Measurements from ENCODE around the gene FRMPD4. TPM values are rescaled to one million over a fixed set of nuclear protein-coding genes. Genes with fewer than 3 reads are reported as not detected.

FRMPD4 gene
- polyA plus RNA-seq, 1 donor: 0.19 TPM

DNA sequence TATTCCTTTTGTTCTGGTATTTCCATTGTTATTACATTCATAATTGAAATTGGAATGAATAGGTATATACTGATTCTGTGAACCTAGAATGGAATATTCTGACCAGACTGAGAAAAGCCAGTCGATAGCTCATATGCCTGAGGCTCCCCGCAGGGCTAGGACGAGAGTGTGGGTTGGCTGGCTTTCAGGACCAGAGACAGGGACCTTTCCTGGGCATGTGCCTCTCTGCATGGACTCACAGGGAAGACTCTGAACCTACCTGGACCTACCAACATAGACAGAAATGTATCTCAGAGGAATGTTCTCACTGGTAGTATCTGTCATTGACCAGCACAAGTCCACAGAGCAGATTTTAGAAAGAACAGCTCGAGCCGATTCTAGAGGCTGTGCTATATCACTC is 214.6 kb downstream of the FRMPD4 start:
- Histone ChIP-seq H3K9me3 (ENCODE audit: control insufficient read depth, low read depth, low read length) (no peaks in the 10 kb centered on the region), H3K4me1 (ENCODE audit: control insufficient read depth, insufficient read depth, low read length) (no peaks in the 10 kb centered on the region), H3K27ac (ENCODE audit: low read length) (no peak overlapping the region), H3K27me3 (ENCODE audit: control insufficient read depth, insufficient read depth, low read length) (no peaks in the 10 kb centered on the region), H3K4me3 (ENCODE audit: low read length) (no peak overlapping the region), H3K36me3 (ENCODE audit: control insufficient read depth, insufficient read depth, low read length) (no peaks in the 10 kb centered on the region)
- WGBS (ENCODE audit: insufficient coverage, low lambda C conversion rate): no CpG with 5 or more reads among the region's 5 CpGs
- no peak for DNase-seq

DNA sequence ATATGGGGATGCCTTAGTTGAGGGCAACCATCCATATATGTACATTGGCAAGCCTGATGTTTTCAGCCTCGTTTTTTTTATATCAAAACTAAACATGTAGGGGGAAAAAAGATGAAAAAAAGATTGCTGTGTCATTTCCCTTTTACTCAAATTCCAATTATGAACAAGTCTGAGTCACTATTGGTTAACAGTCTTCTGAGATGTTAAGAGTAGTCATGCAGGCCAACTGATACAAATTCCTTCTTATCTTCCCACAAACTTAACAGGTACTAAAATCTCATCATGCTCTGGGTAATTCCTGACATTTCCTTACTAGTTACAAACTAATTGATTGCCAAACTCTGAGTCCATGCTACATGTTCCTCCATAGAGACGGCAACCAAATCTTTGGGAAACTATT is 222.1 kb downstream of the FRMPD4 start:
- WGBS (ENCODE audit: insufficient coverage, low lambda C conversion rate): no CpG with 5 or more reads among the region's 2 CpGs

DNA sequence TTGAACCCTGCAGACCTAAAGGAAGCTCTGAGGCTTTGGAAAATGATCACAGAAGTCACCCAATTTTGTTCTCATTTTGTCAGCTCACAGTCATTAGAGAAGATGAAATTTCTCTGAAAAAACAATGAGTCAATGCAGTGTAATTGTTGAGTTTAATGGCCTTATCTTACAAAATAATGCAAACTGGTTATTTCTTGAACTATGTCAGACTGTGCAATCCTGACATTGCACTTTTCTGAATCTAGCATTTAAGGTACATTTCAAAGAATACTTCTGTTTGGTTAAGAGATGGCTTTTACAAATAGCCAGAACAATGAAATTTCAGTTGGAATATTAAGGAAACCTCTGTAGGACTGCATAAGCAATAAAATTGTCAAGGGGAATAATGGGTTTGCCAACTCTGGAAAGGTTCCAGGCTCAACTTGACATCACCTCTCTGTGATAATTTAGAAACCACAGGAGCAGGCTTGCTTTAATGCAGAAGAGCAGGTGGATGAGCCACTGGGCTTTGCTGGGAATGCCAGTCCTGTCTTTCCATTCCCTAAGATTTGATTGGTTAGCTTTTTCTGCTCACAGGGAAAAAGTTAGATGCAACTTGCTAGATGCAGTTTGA is 222.8 kb downstream of the FRMPD4 start:
- no peak overlapping the region for H3K27ac ChIP-seq (ENCODE audit: low read length)
- H3K4me3 ChIP-seq (ENCODE audit: low read length): no peak overlapping the region
- no peak for DNase-seq
- H3K27me3 ChIP-seq (ENCODE audit: control insufficient read depth, insufficient read depth, low read length): no peaks in the 10 kb centered on the region
- no peaks in the 10 kb centered on the region for H3K9me3 ChIP-seq (ENCODE audit: control insufficient read depth, low read depth, low read length)
- no peaks in the 10 kb centered on the region for H3K4me1 ChIP-seq (ENCODE audit: control insufficient read depth, insufficient read depth, low read length)
- H3K36me3 ChIP-seq (ENCODE audit: control insufficient read depth, insufficient read depth, low read length): no peaks in the 10 kb centered on the region

More for the DNA sequence above, 222.1 kb downstream of the FRMPD4 start:
- no peak overlapping the region for H3K4me3 ChIP-seq (ENCODE audit: low read length)
- H3K27me3 ChIP-seq (ENCODE audit: control insufficient read depth, insufficient read depth, low read length): no peaks in the 10 kb centered on the region
- no peak overlapping the region for H3K27ac ChIP-seq (ENCODE audit: low read length)
- H3K9me3 ChIP-seq (ENCODE audit: control insufficient read depth, low read depth, low read length): no peaks in the 10 kb centered on the region
- DNase-seq: no peak
- H3K36me3 ChIP-seq (ENCODE audit: control insufficient read depth, insufficient read depth, low read length): no peaks in the 10 kb centered on the region
- H3K4me1 ChIP-seq (ENCODE audit: control insufficient read depth, insufficient read depth, low read length): no peaks in the 10 kb centered on the region

DNA sequence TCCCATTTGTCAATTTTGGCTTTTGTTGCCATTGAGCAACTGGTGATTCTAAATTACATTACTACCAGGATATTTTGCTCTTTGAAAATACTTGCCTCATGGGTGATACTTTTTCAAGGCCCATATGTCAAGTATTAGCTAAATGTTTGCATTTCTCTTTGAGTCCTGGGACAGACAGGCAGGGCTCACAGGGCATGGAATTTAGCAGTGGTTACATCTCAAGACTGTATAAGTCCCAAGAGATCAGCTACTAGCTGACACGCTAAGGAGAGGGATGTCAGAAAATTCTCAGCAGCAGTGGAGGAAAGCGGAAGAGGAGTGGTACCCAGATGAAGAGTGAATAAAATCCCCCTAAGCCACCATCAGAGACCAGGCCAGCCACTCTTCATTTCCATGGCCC is 224.9 kb downstream of the FRMPD4 start:
- WGBS (ENCODE audit: insufficient coverage, low lambda C conversion rate): no CpG with 5 or more reads among the region's 2 CpGs
- Histone ChIP-seq H3K9me3 (ENCODE audit: control insufficient read depth, low read depth, low read length) (no peaks in the 10 kb centered on the region), H3K4me3 (ENCODE audit: low read length) (no peak overlapping the region), H3K36me3 (ENCODE audit: control insufficient read depth, insufficient read depth, low read length) (no peaks in the 10 kb centered on the region), H3K27ac (ENCODE audit: low read length) (no peak overlapping the region), H3K4me1 (ENCODE audit: control insufficient read depth, insufficient read depth, low read length) (no peaks in the 10 kb centered on the region), H3K27me3 (ENCODE audit: control insufficient read depth, insufficient read depth, low read length) (no peaks in the 10 kb centered on the region)
- no peak for DNase-seq

DNA sequence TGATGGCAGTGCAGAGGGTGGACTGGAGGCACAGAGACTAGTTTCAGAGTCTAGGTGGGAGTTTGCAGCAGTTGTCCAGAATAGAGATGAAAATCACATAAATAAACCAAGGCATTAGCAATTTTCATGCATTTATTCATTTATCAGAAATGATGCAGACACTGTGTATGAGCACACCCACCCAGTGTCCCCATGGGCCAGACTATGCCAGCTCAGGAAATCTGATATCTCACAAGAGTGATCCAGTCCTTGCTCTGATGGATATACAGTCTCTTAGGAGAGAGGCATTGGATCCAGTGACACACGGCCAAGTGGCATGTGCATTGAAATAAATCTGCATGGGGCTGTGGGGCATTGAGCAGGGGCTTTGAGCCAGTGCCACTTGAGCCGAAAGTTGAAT is 228.2 kb downstream of the FRMPD4 start:
- DNase-seq: no peak
- Histone ChIP-seq H3K36me3 (ENCODE audit: control insufficient read depth, insufficient read depth, low read length) (no peaks in the 10 kb centered on the region), H3K4me3 (ENCODE audit: low read length) (no peak overlapping the region), H3K27me3 (ENCODE audit: control insufficient read depth, insufficient read depth, low read length) (no peaks in the 10 kb centered on the region), H3K9me3 (ENCODE audit: control insufficient read depth, low read depth, low read length) (no peaks in the 10 kb centered on the region), H3K4me1 (ENCODE audit: control insufficient read depth, insufficient read depth, low read length) (no peaks in the 10 kb centered on the region), H3K27ac (ENCODE audit: low read length) (no peak overlapping the region)
- no CpG with 5 or more reads among the region's 2 CpGs for WGBS (ENCODE audit: insufficient coverage, low lambda C conversion rate)

DNA sequence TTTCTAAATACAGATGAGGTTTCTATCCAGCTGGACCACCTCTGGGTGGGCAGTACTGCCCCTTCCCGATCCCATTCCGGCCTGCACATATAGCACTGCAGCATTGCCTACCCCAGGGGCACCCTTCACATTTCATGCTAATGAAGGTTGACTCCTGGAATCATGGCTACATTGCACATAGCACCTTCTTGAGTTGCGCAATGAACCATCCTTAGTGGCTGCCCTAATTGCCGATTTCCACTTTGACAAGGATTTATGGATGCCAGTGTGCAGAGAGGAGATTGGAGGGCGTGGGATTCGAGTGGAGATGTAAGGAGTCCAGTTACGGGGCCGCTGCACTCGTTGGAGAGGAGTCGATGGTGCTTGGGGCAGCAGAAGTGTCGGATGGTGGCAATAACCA is 229.0 kb downstream of the FRMPD4 start:
- no peak for DNase-seq
- no CpG with 5 or more reads among the region's 11 CpGs for WGBS (ENCODE audit: insufficient coverage, low lambda C conversion rate)
- Histone ChIP-seq H3K4me3 (ENCODE audit: low read length) (no peak overlapping the region), H3K9me3 (ENCODE audit: control insufficient read depth, low read depth, low read length) (no peaks in the 10 kb centered on the region), H3K27ac (ENCODE audit: low read length) (no peak overlapping the region), H3K27me3 (ENCODE audit: control insufficient read depth, insufficient read depth, low read length) (no peaks in the 10 kb centered on the region), H3K36me3 (ENCODE audit: control insufficient read depth, insufficient read depth, low read length) (no peaks in the 10 kb centered on the region), H3K4me1 (ENCODE audit: control insufficient read depth, insufficient read depth, low read length) (no peaks in the 10 kb centered on the region)

DNA sequence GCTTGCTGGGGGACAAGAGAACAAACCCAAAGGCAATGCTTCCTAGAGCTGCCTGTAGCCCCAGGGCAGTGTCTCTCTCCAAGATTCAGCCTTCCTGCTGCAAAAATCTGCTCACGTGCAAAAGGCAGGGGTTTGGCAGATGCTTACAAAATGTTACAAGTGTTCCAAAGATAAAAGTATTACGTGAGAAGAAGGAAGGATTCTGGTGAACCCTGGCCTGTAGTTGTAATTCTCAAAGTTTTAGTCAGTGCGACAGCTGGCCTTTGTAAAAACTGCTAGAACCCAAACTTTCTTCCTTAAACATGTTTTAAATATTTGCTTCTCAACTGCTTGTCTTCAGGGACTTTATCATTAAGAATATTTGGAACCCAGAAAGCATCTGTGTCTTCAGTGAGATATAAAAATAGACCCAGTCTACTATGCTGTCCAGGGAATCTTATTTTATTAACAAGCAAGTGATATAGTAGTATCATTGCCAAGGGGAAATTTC is 232.3 kb downstream of the FRMPD4 start:
- Histone ChIP-seq H3K4me1 (ENCODE audit: control insufficient read depth, insufficient read depth, low read length) (no peaks in the 10 kb centered on the region), H3K9me3 (ENCODE audit: control insufficient read depth, low read depth, low read length) (no peaks in the 10 kb centered on the region), H3K36me3 (ENCODE audit: control insufficient read depth, insufficient read depth, low read length) (no peaks in the 10 kb centered on the region), H3K27ac (ENCODE audit: low read length) (no peak overlapping the region), H3K27me3 (ENCODE audit: control insufficient read depth, insufficient read depth, low read length) (no peaks in the 10 kb centered on the region), H3K4me3 (ENCODE audit: low read length) (no peak overlapping the region)
- peak; percentile 1 to 2 for DNase-seq
- WGBS (ENCODE audit: insufficient coverage, low lambda C conversion rate): no CpG with 5 or more reads among the region's 3 CpGs

DNA sequence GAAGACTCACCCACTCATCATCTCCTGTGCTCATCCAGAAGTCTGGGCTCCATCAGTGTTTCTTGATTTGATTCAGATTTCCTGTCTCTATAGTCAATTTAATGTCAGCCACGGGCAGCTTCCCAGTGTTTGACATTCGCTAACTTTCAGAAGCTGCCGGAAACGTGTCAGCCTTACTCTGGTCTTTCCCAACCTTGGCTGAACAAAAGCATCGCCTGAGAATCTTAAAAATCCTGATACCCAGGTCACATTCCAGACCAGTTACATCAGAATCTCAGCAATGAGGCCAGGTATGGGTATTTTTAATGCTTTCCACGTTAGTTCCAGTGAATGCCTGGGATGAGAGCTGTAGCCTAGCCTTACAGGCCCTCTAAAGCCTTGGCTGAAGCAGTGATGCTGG is 233.8 kb downstream of the FRMPD4 start:
- H3K27ac ChIP-seq (ENCODE audit: low read length): no peak overlapping the region
- no peak for DNase-seq
- no CpG with 5 or more reads among the region's 6 CpGs for WGBS (ENCODE audit: insufficient coverage, low lambda C conversion rate)

DNA sequence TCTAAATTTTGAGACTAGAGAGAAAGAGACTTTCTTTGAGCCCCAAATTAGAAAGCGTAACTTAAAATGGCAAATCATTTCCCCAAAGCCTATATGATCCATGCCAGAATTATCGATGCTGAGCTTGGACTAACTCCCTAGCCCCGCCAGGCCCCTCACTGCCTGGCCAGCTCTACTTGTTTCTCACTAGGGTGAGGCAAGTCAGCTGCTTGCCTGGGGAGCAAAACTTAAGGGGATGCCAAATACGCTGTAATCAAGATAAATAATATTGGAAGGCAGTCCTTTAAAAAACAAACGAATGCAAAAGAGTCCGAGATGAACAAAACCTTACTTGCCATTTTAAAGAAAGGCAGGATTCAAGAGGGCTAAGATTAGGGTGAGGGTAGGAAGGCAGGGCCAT is 236.0 kb downstream of the FRMPD4 start:
- H3K27me3 ChIP-seq (ENCODE audit: control insufficient read depth, insufficient read depth, low read length): no peaks in the 10 kb centered on the region
- no peak overlapping the region for H3K27ac ChIP-seq (ENCODE audit: low read length)
- H3K36me3 ChIP-seq (ENCODE audit: control insufficient read depth, insufficient read depth, low read length): no peaks in the 10 kb centered on the region
- H3K9me3 ChIP-seq (ENCODE audit: control insufficient read depth, low read depth, low read length): no peaks in the 10 kb centered on the region
- DNase-seq: no peak
- WGBS (ENCODE audit: insufficient coverage, low lambda C conversion rate): no CpG with 5 or more reads among the region's 6 CpGs
- no peaks in the 10 kb centered on the region for H3K4me1 ChIP-seq (ENCODE audit: control insufficient read depth, insufficient read depth, low read length)
- no peak overlapping the region for H3K4me3 ChIP-seq (ENCODE audit: low read length)

More for the DNA sequence above, 233.8 kb downstream of the FRMPD4 start:
- Histone ChIP-seq H3K4me1 (ENCODE audit: control insufficient read depth, insufficient read depth, low read length) (no peaks in the 10 kb centered on the region), H3K9me3 (ENCODE audit: control insufficient read depth, low read depth, low read length) (no peaks in the 10 kb centered on the region), H3K27me3 (ENCODE audit: control insufficient read depth, insufficient read depth, low read length) (no peaks in the 10 kb centered on the region), H3K4me3 (ENCODE audit: low read length) (no peak overlapping the region), H3K36me3 (ENCODE audit: control insufficient read depth, insufficient read depth, low read length) (no peaks in the 10 kb centered on the region)

DNA sequence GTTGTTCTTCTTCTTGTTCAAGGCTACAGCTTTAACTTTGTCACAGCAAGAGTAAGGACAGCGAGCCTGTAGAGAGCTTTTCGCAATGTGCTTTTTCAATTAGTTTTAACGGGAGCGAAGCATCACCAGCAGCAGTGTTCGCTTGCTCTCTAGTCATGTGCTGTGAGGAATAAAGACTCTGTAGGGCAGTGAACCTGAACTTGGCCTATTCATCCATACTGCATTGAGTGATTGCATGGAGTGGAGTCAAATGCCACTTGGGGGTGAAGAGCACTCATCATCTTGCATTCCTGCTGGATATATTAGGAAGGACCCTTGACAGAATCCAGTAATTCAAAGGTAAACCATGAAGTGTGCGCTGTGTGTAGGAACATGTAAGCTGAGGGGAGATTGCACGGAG is 240.0 kb downstream of the FRMPD4 start:
- no peak overlapping the region for H3K27ac ChIP-seq (ENCODE audit: low read length)
- no CpG with 5 or more reads among the region's 7 CpGs for WGBS (ENCODE audit: insufficient coverage, low lambda C conversion rate)
- no peaks in the 10 kb centered on the region for H3K27me3 ChIP-seq (ENCODE audit: control insufficient read depth, insufficient read depth, low read length)
- H3K4me1 ChIP-seq (ENCODE audit: control insufficient read depth, insufficient read depth, low read length): no peaks in the 10 kb centered on the region
- no peaks in the 10 kb centered on the region for H3K36me3 ChIP-seq (ENCODE audit: control insufficient read depth, insufficient read depth, low read length)
- no peak overlapping the region for H3K4me3 ChIP-seq (ENCODE audit: low read length)
- no peak for DNase-seq
- H3K9me3 ChIP-seq (ENCODE audit: control insufficient read depth, low read depth, low read length): no peaks in the 10 kb centered on the region

DNA sequence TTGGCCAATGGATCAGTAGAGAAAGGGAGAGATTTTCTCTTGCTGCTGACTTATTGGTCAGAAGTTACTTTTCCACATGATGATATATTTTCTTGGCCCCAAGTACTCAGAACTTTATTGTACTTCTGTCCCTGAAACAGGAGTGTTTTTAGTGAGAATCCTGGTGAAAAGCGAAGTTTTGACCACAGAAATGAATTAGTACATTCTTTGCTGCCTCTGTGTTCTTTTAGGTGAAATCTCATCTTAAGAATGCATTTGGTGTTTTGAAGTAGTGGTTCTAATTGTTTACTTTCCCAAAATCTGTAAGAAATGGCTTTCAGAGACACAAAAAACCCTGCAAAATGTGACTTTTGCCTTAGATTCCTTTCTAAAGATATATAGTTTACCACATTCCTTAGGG is 240.4 kb downstream of the FRMPD4 start:
- DNase-seq: no peak
- no peaks in the 10 kb centered on the region for H3K36me3 ChIP-seq (ENCODE audit: control insufficient read depth, insufficient read depth, low read length)
- no peaks in the 10 kb centered on the region for H3K27me3 ChIP-seq (ENCODE audit: control insufficient read depth, insufficient read depth, low read length)
- no CpG with 5 or more reads among the region's 1 CpG for WGBS (ENCODE audit: insufficient coverage, low lambda C conversion rate)
- no peak overlapping the region for H3K27ac ChIP-seq (ENCODE audit: low read length)
- H3K9me3 ChIP-seq (ENCODE audit: control insufficient read depth, low read depth, low read length): no peaks in the 10 kb centered on the region
- H3K4me3 ChIP-seq (ENCODE audit: low read length): no peak overlapping the region
- H3K4me1 ChIP-seq (ENCODE audit: control insufficient read depth, insufficient read depth, low read length): no peaks in the 10 kb centered on the region

All from large intestine (tissue), 3 donors.